ENCODE measurements around the gene PGP. TPM values are rescaled to one million over a fixed set of nuclear protein-coding genes. Genes with fewer than 3 reads are reported as not detected.
"Not testable (repeated sequence)": the region's sequence is repeated elsewhere in the genome, so short reads cannot be mapped to it uniquely, and the experiment has no call there.

The PGP gene
- total RNA-seq, 1 donor from 2014 or later: 26.1 TPM

- intact Hi-C loops (cut with micrococcal nuclease): not testable (repeated sequence)
Observed at GRCh38 chr16:2203119-2203688, 11.4 kb downstream of the PGP start.

DNA sequence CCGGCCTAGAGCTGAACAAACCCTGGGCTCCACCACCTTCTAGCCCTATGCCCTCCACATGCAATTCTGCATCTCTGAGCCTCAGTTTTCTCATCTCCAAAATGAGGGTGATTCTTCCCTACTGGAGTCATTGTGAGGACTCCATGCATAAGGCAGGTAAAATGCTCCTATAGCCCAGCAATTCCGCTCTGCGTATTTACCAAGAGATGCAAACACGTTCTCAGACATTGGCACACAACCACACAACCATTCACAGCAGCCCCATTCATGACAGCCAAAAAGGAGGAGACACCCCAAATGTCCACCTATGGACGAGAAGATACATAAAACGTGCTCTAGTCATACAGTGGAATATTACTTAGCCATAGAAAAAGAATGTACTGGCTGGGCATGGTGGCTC is 14.3 kb downstream of the PGP start:
- intact Hi-C loops (cut with micrococcal nuclease): no loop called here

DNA sequence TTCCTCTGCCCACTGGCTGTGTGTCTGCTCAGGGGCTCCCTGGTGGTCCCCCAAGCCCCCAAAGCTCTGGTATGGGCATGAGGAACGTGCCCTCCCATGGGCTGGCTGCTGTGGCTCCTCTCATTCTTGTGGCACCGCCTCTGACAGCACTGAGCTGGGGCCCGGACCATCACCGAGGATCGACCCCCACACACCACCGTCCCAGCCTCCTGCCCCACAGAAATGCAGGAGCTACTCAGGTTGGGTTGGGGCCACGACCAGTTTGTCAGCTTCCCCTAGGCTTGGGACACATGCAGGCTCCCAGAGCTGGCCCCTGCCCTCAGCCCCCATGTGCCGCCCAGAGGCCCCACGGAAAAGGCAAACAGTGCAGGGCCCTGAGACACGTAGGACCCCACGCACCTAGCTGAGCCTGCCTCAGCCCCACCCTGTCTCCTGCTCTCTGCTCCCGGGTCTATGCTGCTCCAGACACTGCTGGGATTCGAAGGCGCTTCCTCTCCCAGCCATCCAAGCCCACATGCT is 15.0 kb downstream of the PGP start:
- intact Hi-C loops (cut with micrococcal nuclease): no loop called here

GRCh38 chr16:2199095-2199494 is 15.5 kb downstream of the PGP start:
- intact Hi-C loops (cut with micrococcal nuclease): no loop called here

DNA sequence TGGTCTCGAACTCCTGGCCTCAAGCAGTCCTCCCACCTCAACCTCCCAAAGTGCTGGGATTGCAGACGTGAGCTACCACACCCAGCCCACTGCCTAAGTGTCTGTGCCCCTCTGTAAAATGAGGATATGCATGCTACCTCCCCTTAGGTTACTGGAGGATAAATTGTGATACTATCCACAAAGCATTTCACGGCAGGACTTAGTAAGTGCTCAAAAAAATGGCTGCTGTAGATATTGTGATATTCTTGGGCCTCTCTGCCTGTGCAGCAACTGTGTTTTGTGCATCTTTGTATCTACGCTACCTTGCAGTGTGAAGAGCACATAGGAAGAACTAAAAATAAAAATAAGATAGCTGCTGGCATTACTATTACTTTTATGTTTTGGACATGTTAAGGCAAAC is 16.4 kb downstream of the PGP start:
- intact Hi-C loops (cut with micrococcal nuclease): no loop called here

DNA sequence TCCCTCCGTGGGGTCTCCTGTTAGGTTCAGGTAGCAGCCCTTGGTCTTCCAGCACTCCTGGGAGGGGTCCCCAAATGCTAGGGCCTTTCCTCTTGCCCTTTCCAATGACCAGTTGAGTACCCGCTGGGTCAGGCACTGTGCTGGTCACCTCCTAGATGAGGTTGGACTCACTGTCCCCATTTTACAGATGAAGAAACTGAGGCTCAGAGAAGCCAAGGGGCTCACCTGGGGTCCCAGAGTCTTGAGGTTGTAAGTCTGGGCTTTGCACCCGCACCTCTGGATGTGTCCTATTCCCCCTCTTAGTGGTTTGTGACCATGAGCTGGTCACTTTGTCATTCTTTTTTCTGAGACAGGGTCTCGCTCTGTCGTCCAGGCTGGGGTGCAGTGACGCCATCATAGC is 16.9 kb downstream of the PGP start:
- intact Hi-C loops (cut with micrococcal nuclease): no loop called here

- intact Hi-C loops (cut with micrococcal nuclease): no loop called here
Observed at GRCh38 chr16:2196981-2197511, 17.6 kb downstream of the PGP start.

DNA sequence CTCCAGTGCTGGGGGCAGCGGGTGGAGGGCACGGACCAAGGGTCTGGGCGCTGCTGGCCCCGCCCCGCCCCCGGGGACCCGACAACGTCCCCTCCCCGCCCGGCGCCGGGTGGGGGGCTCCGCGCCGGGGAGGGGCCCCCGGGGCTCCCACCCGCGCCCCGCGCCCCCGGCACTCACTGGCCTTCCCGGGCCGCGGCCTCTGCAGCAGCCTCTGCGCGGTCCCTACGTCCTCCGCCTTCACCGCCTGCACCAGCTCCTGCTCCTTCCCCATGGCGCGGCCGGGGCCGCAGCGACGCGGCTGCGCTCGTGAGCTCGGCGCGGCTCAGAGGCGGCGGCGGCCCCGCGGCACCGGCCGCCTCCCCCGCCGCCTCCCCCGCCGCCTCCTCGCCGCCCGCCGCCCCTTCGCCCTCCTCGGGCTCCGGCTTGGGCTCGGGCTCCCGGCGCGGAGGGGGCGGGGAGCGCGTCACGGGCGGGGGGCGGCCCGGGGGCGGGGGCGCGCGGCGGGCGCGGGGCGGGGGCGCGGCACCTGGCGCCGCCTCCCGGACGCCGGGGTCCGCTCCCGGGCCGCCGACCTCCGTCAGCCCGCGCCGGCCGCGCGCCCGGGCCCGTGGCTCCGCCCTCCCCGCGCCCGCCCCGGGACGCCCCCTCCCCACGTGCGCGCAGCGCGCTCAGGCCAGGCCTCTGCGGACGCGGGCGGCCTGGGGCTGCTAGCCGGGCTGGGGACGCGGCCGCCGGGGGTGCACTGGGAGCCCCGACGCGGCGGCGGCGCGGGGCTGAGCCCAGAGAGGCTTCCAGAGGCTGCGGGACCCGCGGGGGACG is 18.3 kb downstream of the PGP start, which contains the start of gene CASKIN1:
Gene CASKIN1, minus strand, starts transcription at position 444 of the 819 bp plus-strand sequence. Its CDS starts 173 bp downstream, at position 271.
- intact Hi-C loops (cut with micrococcal nuclease): no loop called here

GRCh38 chr16:2195322-2196161 is 19.1 kb downstream of the PGP start:
- intact Hi-C loops (cut with micrococcal nuclease): loop anchor here (2.0 kb wide), 1 partner anchor 305 kb away; no protein-coding TSS in a partner anchor

- intact Hi-C loops (cut with micrococcal nuclease): loop anchor here (2.0 kb wide), 1 partner anchor 306 kb away; no protein-coding TSS in a partner anchor
Observed at GRCh38 chr16:2194852-2195321, 19.8 kb downstream of the PGP start.

DNA sequence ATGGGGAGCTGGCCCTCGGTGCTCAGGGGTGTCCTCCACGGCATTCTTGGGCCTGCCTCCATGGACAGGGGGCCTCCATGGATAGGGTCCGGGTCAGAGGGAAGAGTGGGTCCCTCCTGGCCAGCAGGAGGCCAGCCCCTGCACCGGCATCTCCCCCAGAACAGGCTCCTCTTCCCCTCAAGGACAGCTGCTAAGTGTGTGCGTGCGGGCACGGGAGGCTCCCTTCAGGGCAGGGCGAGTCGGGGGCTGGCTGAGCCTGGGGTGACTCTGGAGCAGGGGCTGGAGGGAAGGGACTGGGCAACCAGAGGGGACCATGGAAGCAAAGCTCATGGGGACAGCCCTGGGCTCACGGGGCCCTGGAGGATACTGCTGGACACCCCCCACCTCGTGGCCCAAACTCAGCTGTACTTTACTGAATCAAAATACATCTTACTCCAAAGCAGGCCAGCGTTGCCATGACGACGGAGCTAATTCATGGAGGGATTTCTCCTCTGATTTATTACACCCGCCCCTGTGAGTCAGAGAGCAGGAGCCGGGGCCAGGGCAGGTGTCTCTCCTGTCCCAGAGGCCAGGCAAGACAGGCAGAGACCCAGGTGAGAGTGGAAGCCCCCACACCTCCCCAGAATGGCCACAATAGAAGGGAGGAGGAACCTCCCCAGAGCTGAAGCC is 20.3 kb downstream of the PGP start:
- intact Hi-C loops (cut with micrococcal nuclease): loop anchor here (2.0 kb wide), 1 partner anchor 307 kb away; no protein-coding TSS in a partner anchor

- intact Hi-C loops (cut with micrococcal nuclease): no loop called here
Observed at GRCh38 chr16:2191446-2191706, 23.3 kb downstream of the PGP start.

- intact Hi-C loops (cut with micrococcal nuclease): no loop called here
Observed at GRCh38 chr16:2190659-2191445, 23.8 kb downstream of the PGP start.

DNA sequence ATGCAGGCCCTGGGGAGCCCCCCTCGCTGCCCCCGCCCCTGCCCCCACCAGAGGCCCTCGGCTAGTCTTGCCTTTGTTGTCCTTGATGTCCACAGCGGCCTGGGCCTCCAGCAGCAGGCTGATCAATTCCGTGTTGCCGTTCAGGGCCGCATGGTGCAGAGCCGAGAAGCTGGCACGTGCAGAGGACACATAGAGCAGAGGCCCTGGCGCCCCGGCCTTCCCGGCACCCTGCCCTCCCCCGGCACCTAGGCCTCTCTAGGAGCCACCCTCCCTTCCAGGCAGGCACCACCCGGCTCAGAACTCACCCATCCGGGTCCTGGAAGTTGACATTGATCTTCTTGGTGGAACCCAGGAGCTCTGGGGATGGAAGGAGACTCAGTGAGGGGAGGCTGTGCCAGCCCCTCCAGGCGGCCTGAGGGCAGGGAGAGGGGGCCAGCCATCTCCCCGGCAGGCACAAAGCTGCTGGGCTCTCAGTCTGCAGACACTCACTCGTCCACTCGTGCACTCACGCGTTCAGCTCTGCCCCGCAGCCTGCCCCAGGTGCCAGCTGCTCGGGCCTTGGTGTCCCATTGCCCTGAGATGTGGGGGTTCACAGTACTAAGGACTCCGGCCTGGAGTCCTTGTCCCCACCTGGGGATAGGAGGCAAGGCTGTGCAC is 24.5 kb downstream of the PGP start:
- intact Hi-C loops (cut with micrococcal nuclease): no loop called here

DNA sequence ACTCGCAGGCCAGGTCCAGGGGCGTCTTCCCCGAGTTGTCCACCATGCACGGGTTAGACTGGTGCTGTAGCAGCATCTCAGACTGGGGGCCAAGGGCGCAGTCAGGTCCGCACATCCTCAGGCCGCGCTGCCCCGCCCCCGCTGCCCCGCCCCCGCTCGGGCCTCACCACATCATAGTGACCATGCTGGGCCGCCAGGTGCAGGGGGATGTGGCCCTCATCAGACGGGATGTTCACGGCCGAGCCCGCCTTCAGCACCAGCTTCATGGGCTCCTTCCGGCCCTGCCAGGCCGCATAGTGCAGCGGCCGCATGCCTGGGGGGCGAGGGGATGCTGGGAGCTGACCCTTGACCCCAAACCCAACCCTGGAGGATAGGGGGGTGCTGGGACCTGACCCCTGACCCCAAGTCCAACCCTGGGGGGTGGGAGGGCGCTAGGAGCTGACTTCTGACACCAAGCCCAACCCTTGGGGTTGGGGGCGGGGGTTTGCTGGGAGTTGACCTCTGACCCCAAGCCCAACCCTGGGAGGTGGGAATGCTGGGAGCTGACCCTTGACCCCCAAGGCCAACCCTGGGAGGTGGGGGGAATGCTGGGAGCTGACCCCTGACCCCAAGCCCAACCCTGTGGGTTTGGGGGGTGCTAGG is 25.3 kb downstream of the PGP start:
- intact Hi-C loops (cut with micrococcal nuclease): no loop called here

GRCh38 chr16:2188395-2188794 is 26.2 kb downstream of the PGP start:
- intact Hi-C loops (cut with micrococcal nuclease): no loop called here

DNA sequence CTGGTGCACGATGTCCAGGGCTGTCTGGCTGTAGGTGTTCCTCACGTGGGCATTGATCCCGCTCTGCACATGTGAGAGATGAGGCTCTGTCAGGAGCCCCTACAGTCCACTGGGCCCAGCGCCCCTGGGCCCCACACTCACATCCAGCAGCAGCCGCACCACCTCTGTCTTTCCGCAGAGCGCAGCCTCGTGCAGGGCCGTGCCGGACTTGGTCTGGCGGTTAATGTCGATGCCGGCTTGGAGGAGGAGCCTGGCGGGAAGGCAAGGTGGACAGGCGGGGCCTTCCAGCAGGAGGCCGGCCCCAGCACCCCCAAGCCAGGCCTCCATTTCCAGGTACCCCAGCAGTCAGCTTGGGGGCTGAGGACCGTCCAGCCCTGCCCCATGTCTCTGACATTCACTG is 27.4 kb downstream of the PGP start:
- intact Hi-C loops (cut with micrococcal nuclease): no loop called here

DNA sequence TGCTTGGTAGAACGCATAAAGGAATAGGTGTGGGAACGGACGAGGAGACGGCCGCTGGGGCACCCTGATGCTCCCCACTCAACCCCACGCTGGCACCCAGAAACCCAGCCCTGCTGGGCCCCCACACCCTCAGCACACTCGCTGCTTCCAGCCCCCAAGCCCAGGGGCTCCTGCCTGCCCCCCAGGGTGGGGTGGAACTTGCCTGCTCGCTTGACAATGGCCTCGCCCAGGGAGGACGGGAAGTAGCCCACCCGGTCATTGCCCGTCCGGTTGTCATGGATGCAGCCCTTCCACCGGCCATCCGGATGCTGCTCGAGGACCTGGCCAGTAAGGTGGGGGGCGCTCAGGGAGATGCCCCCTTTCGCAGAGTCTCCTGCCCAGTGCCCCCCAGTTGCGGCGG is 28.1 kb downstream of the PGP start:
- intact Hi-C loops (cut with micrococcal nuclease): no loop called here

- intact Hi-C loops (cut with micrococcal nuclease): no loop called here
Observed at GRCh38 chr16:2186064-2186463, 28.6 kb downstream of the PGP start.

All from T-helper 2 cell treated with Interferon-gamma antibody and Interleukin-4, amounts not matched to agents 100 ng/mL and 5 ng/mL, for 36 hours (primary cell).